H1 (cell line): ENCODE results near the gene LPP. TPM values are rescaled to one million over a fixed set of nuclear protein-coding genes. Genes with fewer than 3 reads are reported as not detected.

Experiments
- ATF2 ChIP-seq: IDR thresholded peaks from 2 replicates; pipeline ENCODE4 v1.6.1; 2012; ENCODE audit warnings: low read length, inconsistent platforms
- RFX5 ChIP-seq: IDR thresholded peaks from 2 replicates; pipeline ENCODE4 v1.6.1; 2011; ENCODE audit warnings: low read depth, low read length, improper control_type of control experiment, borderline replicate concordance
- SRF ChIP-seq: IDR thresholded peaks from 2 replicates; pipeline ENCODE4 v1.6.1; 2011; ENCODE audit warnings: mild to moderate bottlenecking, low read depth, low read length, moderate library complexity
- polyA plus RNA-seq, 7 experiments: library from polyadenylated mRNA; depleted of rRNA in 3 of 7; stranded (reverse) in 5 of 7; unstranded in 2 of 7; fragments of >200 nt in 5 of 7; fragments of 200-250 nt in 2 of 7; gene quantifications; 1 replicate in 5 of 7; 2 replicates in 1 of 7; 4 replicates in 1 of 7; pipeline versions ENCODE4 v1.2.1 to v1.2.3, GENCODE V29; 2011 to 2013; ENCODE audit warnings: missing spikeins in 2 of 7, mixed read lengths in 2 of 7
- total RNA-seq: library from RNA; stranded (reverse); fragmentation: NEBNext Ultra II Directional; extraction: Animal tissue kit (Norgen Biotek cat#: 25700); gene quantifications from 2 replicates; pipeline ENCODE4 v1.2.1, GENCODE V29; 2021

LPP gene
- total and polyA plus RNA-seq, 2 of the 8 experiments (the other 6 are each of a cell fraction or from before 2014, with no cell fraction given) = 10.0 to 53.3 TPM

- TF ChIP-seq ATF2 (no peak), SRF (no peak), RFX5 (no peak)
Observed at GRCh38 chr3:188778091-188778852, 624.3 kb downstream of the LPP start (continued).
